Effector memory CD8-positive, alpha-beta T cell (primary cell): ENCODE measurements around the gene LILRA6.
"Not testable (repeated sequence)": the region's sequence is repeated elsewhere in the genome, so short reads cannot be mapped to it uniquely, and the experiment has no call there.

Source experiments
- ATAC-seq: fragments of 150-1000 bp; cut with Tn5 transposase; replicated peaks from 2 replicates; pipeline ENCODE4 v1.10.0; 2021; ENCODE audit warnings: mild to moderate bottlenecking, moderate library complexity
- DNase-seq, 3 experiments: peaks; one replicate each; pipeline ENCODE4 v3.0.0; 2021
- H3K27ac Mint-ChIP-seq, 2 donors: one replicate each; pipeline ENCODE4 v1.8.0; 2022; ENCODE audit warnings: mild to moderate bottlenecking in 2 of 2, mixed read lengths in 2 of 2, moderate library complexity in 2 of 2
- H3K27me3 Mint-ChIP-seq, 2 donors: one replicate each; pipeline ENCODE4 v1.8.0; 2022; ENCODE audit warnings: mixed read lengths in 2 of 2
- H3K36me3 Mint-ChIP-seq: one replicate; pipeline ENCODE4 v1.8.0; 2022; ENCODE audit warnings: mild to moderate bottlenecking, moderate library complexity, mixed read lengths; ENCODE audit not compliant: insufficient read depth
- H3K4me1 Mint-ChIP-seq, 2 donors: one replicate each; pipeline ENCODE4 v1.8.0; 2022; ENCODE audit warnings: low read depth in 2 of 2, mixed read lengths in 2 of 2
- H3K4me3 Mint-ChIP-seq, 2 donors: one replicate each; pipeline ENCODE4 v1.8.0; 2022; ENCODE audit warnings: mild to moderate bottlenecking in 2 of 2, mixed read lengths in 2 of 2, moderate library complexity in 2 of 2
- H3K9me3 Mint-ChIP-seq, 2 donors: one replicate each; pipeline ENCODE4 v1.8.0; 2022; ENCODE audit warnings: mixed read lengths in 2 of 2
- total RNA-seq, 9 experiments: gene quantifications; one replicate each; lab custom pipeline; 2026; lab: John Stamatoyannopoulos, UW

LILRA6 gene
- total RNA-seq, result 0 to 0.49 (median 0) reads per million in 9 experiments

DNA sequence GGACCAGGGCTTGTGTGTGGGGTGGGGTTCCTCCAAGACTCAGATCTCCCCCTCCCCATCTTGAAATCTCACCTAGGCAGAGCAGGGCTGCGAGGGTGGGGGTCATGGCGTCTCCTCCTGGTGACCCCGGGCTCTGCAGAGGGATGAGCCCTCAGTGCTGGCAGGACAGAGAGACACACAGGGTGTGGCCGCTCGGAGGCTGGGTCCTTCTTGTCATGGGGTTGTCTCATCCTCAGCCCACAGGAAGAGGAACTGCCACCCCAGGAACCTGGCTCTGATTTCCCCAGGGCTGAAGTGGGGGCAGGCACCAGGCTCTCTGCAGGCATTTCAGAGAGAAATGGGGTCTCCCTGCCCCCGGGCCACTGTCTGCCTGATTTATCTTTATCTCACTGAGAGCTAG lies at the start of gene LILRA6:
Gene LILRA6 (minus strand): TSS at position 145 of the 400 bp plus-strand sequence.
- ATAC-seq, result peak; percentile 62
- DNase-seq, H3K4me1 Mint-ChIP-seq, H3K4me3 Mint-ChIP-seq, H3K27ac Mint-ChIP-seq, H3K36me3 Mint-ChIP-seq, H3K9me3 Mint-ChIP-seq: not testable (repeated sequence)
- peaks cover 13 to 19% of the 10 kb centered on the region in 2 donors for H3K27me3 Mint-ChIP-seq

GRCh38 chr19:54289160-54289559 lies 46.6 kb upstream of the LILRA6 start:
- H3K27ac Mint-ChIP-seq, H3K36me3 Mint-ChIP-seq, H3K4me3 Mint-ChIP-seq, DNase-seq, H3K9me3 Mint-ChIP-seq, H3K4me1 Mint-ChIP-seq, ATAC-seq: not testable (repeated sequence)
- peaks cover 37 to 47% of the 10 kb centered on the region in 2 donors for H3K27me3 Mint-ChIP-seq

- ATAC-seq (no peak), DNase-seq (no peak)
- no peaks in the 10 kb centered on the region for H3K36me3 Mint-ChIP-seq
These were observed 44.9 kb upstream of the LILRA6 start for GRCh38 chr19:54287456-54287855.

GRCh38 chr19:54286283-54286682 lies 43.7 kb upstream of the LILRA6 start:
- H3K9me3 Mint-ChIP-seq, H3K36me3 Mint-ChIP-seq, DNase-seq, H3K4me1 Mint-ChIP-seq, H3K4me3 Mint-ChIP-seq: not testable (repeated sequence)
- Mint-ChIP-seq H3K27ac (peak overlapping the region; percentile 24 to 26), H3K27me3 (peaks cover 44 to 74% of the 10 kb centered on the region in 2 donors)
- peak; percentile 54 for ATAC-seq

More at GRCh38 chr19:54287456-54287855, 44.9 kb upstream of the LILRA6 start:
- peaks cover 4 to 8% of the 10 kb centered on the region in 2 donors for H3K4me1 Mint-ChIP-seq
- no peak overlapping the region for H3K27ac Mint-ChIP-seq
- no peaks in the 10 kb centered on the region for H3K9me3 Mint-ChIP-seq
- no peak overlapping the region for H3K4me3 Mint-ChIP-seq
- peaks cover 34 to 62% of the 10 kb centered on the region in 2 donors for H3K27me3 Mint-ChIP-seq

GRCh38 chr19:54285427-54286056 lies 43.0 kb upstream of the LILRA6 start:
- Mint-ChIP-seq H3K27me3 (peaks cover 46 to 77% of the 10 kb centered on the region in 2 donors), H3K27ac (peak overlapping the region; percentile 24 to 26)
- not testable (repeated sequence) for H3K4me1 Mint-ChIP-seq, H3K9me3 Mint-ChIP-seq, H3K36me3 Mint-ChIP-seq, H3K4me3 Mint-ChIP-seq
- ATAC-seq (peak; percentile 83), DNase-seq (peak in 1 of 3 experiments; percentile 18)

- Mint-ChIP-seq H3K36me3 (no peaks in the 10 kb centered on the region), H3K4me1 (peaks cover 4 to 6% of the 10 kb centered on the region in 2 donors), H3K27me3 (peaks cover 50 to 77% of the 10 kb centered on the region in 2 donors), H3K27ac (no peak overlapping the region), H3K4me3 (no peak overlapping the region), H3K9me3 (no peaks in the 10 kb centered on the region)
- DNase-seq (no peak), ATAC-seq (no peak)
These were observed 40.3 kb upstream of the LILRA6 start for GRCh38 chr19:54282686-54283470.

GRCh38 chr19:54281729-54282075 lies 39.1 kb upstream of the LILRA6 start:
- H3K9me3 Mint-ChIP-seq, DNase-seq, H3K27ac Mint-ChIP-seq, H3K4me3 Mint-ChIP-seq, H3K36me3 Mint-ChIP-seq, H3K4me1 Mint-ChIP-seq, ATAC-seq: not testable (repeated sequence)
- H3K27me3 Mint-ChIP-seq, result peaks cover 49 to 78% of the 10 kb centered on the region in 2 donors

GRCh38 chr19:54281007-54281728 lies 38.6 kb upstream of the LILRA6 start, which contains the start of gene LILRB2:
Gene LILRB2, minus strand, starts transcription at chr19:54281110. Its CDS starts 614 bp downstream, at chr19:54280496.
- H3K4me1 Mint-ChIP-seq, result peaks cover 4 to 6% of the 10 kb centered on the region in 2 donors
- H3K27me3 Mint-ChIP-seq, result peaks cover 49 to 83% of the 10 kb centered on the region in 2 donors
- H3K36me3 Mint-ChIP-seq, result no peaks in the 10 kb centered on the region
- no peak within 1 kb of the TSS for H3K27ac Mint-ChIP-seq
- peak within 1 kb of the TSS in 1 of 2 donors; percentile 10 for H3K4me3 Mint-ChIP-seq
- DNase-seq (no peak), ATAC-seq (no peak)
- no peaks in the 10 kb centered on the region for H3K9me3 Mint-ChIP-seq

GRCh38 chr19:54280441-54280840 lies 37.9 kb upstream of the LILRA6 start:
- not testable (repeated sequence) for ATAC-seq

DNA sequence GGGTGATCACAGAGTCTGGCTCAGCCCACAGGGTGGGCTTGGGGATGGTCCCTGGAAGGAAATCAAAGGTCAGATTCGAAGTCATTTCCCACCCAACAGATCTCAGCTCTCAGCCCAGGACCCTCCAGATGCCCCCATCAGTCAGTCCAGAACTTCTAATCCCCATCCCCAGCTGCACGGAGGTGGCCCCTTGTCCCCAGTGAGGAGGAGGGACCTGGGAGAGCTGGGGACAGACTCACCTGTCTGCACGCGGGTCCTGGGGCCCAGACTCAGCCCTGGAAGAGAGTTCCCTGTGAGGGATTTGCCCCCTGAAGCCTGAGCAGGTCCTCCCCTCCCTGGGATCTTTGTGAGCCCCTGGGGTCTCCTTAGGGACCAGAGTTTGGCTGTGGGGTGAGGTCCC lies 37.4 kb upstream of the LILRA6 start:
- DNase-seq, H3K9me3 Mint-ChIP-seq, H3K4me3 Mint-ChIP-seq, H3K4me1 Mint-ChIP-seq, H3K27ac Mint-ChIP-seq, H3K36me3 Mint-ChIP-seq, ATAC-seq: not testable (repeated sequence)
- H3K27me3 Mint-ChIP-seq, result peaks cover 57 to 92% of the 10 kb centered on the region in 2 donors

More at GRCh38 chr19:54280441-54280840, 37.9 kb upstream of the LILRA6 start:
- DNase-seq, H3K27ac Mint-ChIP-seq, H3K4me1 Mint-ChIP-seq, H3K9me3 Mint-ChIP-seq, H3K36me3 Mint-ChIP-seq: not testable (repeated sequence)
- Mint-ChIP-seq H3K4me3 (peak overlapping the region in 1 of 2 donors; percentile 10), H3K27me3 (peaks cover 52 to 90% of the 10 kb centered on the region in 2 donors)

- no peaks in the 10 kb centered on the region for H3K4me1 Mint-ChIP-seq
- H3K27ac Mint-ChIP-seq, result no peak overlapping the region
- DNase-seq, result no peak
- H3K36me3 Mint-ChIP-seq, result no peaks in the 10 kb centered on the region
- H3K9me3 Mint-ChIP-seq, result no peaks in the 10 kb centered on the region
- no peak overlapping the region for H3K4me3 Mint-ChIP-seq
- H3K27me3 Mint-ChIP-seq, result peaks cover 60 to 92% of the 10 kb centered on the region in 2 donors
- no peak for ATAC-seq
These were observed 36.9 kb upstream of the LILRA6 start for GRCh38 chr19:54279406-54279962.

DNA sequence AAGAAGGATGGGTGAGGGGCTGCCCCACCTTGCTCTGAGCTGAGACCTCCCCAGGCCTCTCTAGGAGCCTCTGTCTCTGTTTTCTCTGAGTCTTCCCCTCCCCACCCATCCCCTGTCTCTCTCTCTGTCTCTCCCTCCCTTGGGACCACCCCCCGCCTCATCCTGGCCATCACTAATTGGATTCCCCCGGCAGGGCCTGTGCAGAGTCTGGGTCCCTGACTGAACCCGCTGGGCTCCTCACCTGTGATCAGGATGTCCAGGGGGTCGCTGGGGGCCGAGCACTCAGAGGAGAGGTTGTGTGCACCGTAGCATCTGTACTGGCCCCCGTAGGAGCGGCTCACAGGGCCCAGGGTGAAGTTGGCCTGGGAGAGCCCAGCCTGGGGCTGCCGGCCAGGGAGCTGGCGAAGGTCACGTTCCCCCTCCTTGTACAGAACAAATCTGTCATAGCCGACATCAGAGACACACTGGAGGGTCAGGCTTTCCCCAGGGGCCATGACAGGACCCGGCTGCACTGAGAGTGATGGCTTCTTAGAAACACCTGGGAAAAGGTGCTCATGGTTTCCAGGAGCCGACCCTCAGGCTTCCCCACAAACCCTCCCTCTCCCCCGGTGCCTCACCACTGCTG lies 36.1 kb upstream of the LILRA6 start:
- DNase-seq, H3K4me3 Mint-ChIP-seq, H3K4me1 Mint-ChIP-seq, ATAC-seq, H3K27ac Mint-ChIP-seq, H3K36me3 Mint-ChIP-seq, H3K9me3 Mint-ChIP-seq: not testable (repeated sequence)
- H3K27me3 Mint-ChIP-seq, result peaks cover 68 to 95% of the 10 kb centered on the region in 2 donors

- H3K27me3 Mint-ChIP-seq, result peaks cover 68 to 95% of the 10 kb centered on the region in 2 donors
- not testable (repeated sequence) for DNase-seq, H3K4me3 Mint-ChIP-seq, H3K4me1 Mint-ChIP-seq, ATAC-seq, H3K9me3 Mint-ChIP-seq, H3K36me3 Mint-ChIP-seq, H3K27ac Mint-ChIP-seq
These were observed 35.5 kb upstream of the LILRA6 start for GRCh38 chr19:54278056-54278455.
